Measurements from ENCODE around the gene CRIP2. TPM values are rescaled to one million over a fixed set of nuclear protein-coding genes. Genes with fewer than 3 reads are reported as not detected.
A peak's percentile ranks its signal among the peaks of the same experiment; 100 is the strongest.

CRIP2 gene
- total and polyA plus RNA-seq, 7 experiments from 2014 or later, result 0.65 to 180 (median 21.1) TPM

GRCh38 chr14:105450864-105451720, 23.5 kb upstream of the CRIP2 start:
- no peaks in the 10 kb centered on the region for H3K27me3 Mint-ChIP-seq
- peak overlapping the region in 1 of 9 donors; percentile 43 for H3K27ac Mint-ChIP-seq
- no peak overlapping the region for H3K4me3 Mint-ChIP-seq
- no peak overlapping the region for H3K4me3 ChIP-seq (ENCODE audit: low read length)
- DNase-seq (no peak), ATAC-seq (no peak)
- peaks cover 0 to 3% (median 0%) of the 10 kb centered on the region in 7 donors for H3K4me1 Mint-ChIP-seq
- H3K36me3 Mint-ChIP-seq, result peaks cover 0 to 15% (median 3%) of the 10 kb centered on the region in 5 donors
- no peaks in the 10 kb centered on the region for H3K27me3 ChIP-seq (ENCODE audit: control insufficient read depth in 2 of 2, insufficient read depth in 2 of 2, low read length in 2 of 2)
- ChIA-PET POLR2A (no interaction called here), CTCF (interaction anchor here (1.7 kb wide), 1 partner anchor 39 kb away, joined by 11 read pairs; no protein-coding TSS in a partner anchor)
- intact Hi-C loops (cut with micrococcal nuclease), result no loop called here
- no peaks in the 10 kb centered on the region for H3K9me3 ChIP-seq (ENCODE audit: control insufficient read depth in 2 of 3, low read length in 3 of 3)
- H3K9me3 Mint-ChIP-seq, result no peaks in the 10 kb centered on the region
- H3K36me3 ChIP-seq (ENCODE audit: control insufficient read depth in 2 of 3, insufficient read depth in 3 of 3, low read length in 3 of 3), result peaks cover 0 to 66% (median 0%) of the 10 kb centered on the region in 3 experiments
- H3K4me1 ChIP-seq (ENCODE audit: control insufficient read depth in 2 of 2, insufficient read depth in 2 of 2, low read length in 2 of 2), result no peaks in the 10 kb centered on the region
- no peak overlapping the region for H3K27ac ChIP-seq (ENCODE audit: low read depth, low read length)

GRCh38 chr14:105452963-105453362, 21.7 kb upstream of the CRIP2 start:
- no peak for ATAC-seq

GRCh38 chr14:105453847-105454246, 20.8 kb upstream of the CRIP2 start:
- POLR2A ChIA-PET, result no interaction called here
- H3K36me3 ChIP-seq (ENCODE audit: control insufficient read depth in 2 of 3, insufficient read depth in 3 of 3, low read length in 3 of 3), result peaks cover 0 to 80% (median 0%) of the 10 kb centered on the region in 3 experiments
- no peaks in the 10 kb centered on the region for H3K27me3 ChIP-seq (ENCODE audit: control insufficient read depth in 2 of 2, insufficient read depth in 2 of 2, low read length in 2 of 2)
- H3K4me1 ChIP-seq (ENCODE audit: control insufficient read depth in 2 of 2, insufficient read depth in 2 of 2, low read length in 2 of 2), result no peaks in the 10 kb centered on the region
- no peaks in the 10 kb centered on the region for H3K27me3 Mint-ChIP-seq
- CTCF ChIA-PET, result interaction anchor here (1.6 kb wide), 1 partner anchor 20 kb away, joined by 4 read pairs; no protein-coding TSS in a partner anchor
- H3K4me1 Mint-ChIP-seq, result peaks cover 0 to 3% (median 0%) of the 10 kb centered on the region in 7 donors
- H3K4me3 Mint-ChIP-seq, result no peak overlapping the region
- no peak overlapping the region for H3K4me3 ChIP-seq (ENCODE audit: low read length)
- H3K36me3 Mint-ChIP-seq, result peaks cover 0 to 15% (median 3%) of the 10 kb centered on the region in 5 donors
- H3K27ac Mint-ChIP-seq, result no peak overlapping the region
- intact Hi-C loops (cut with micrococcal nuclease), result no loop called here
- H3K27ac ChIP-seq (ENCODE audit: low read depth, low read length), result no peak overlapping the region
- DNase-seq (no peak), ATAC-seq (no peak)
- H3K9me3 Mint-ChIP-seq, result no peaks in the 10 kb centered on the region
- H3K9me3 ChIP-seq (ENCODE audit: control insufficient read depth in 2 of 3, low read length in 3 of 3), result no peaks in the 10 kb centered on the region

More at GRCh38 chr14:105452963-105453362, 21.7 kb upstream of the CRIP2 start:
- intact Hi-C loops (cut with micrococcal nuclease), result no loop called here
- DNase-seq, result no peak
- Mint-ChIP-seq H3K36me3 (peaks cover 0 to 15% (median 3%) of the 10 kb centered on the region in 5 donors), H3K27ac (no peak overlapping the region), H3K4me3 (no peak overlapping the region), H3K27me3 (no peaks in the 10 kb centered on the region), H3K9me3 (no peaks in the 10 kb centered on the region), H3K4me1 (peaks cover 0 to 3% (median 0%) of the 10 kb centered on the region in 7 donors)
- no peaks in the 10 kb centered on the region for H3K9me3 ChIP-seq (ENCODE audit: control insufficient read depth in 2 of 3, low read length in 3 of 3)
- ChIA-PET CTCF (interaction anchor here (0.9 to 1.6 kb wide), 2 partner anchors 19 to 37 kb away, joined by 3 to 4 read pairs; no protein-coding TSS in a partner anchor), POLR2A (no interaction called here)
- no peaks in the 10 kb centered on the region for H3K4me1 ChIP-seq (ENCODE audit: control insufficient read depth in 2 of 2, insufficient read depth in 2 of 2, low read length in 2 of 2)
- H3K27me3 ChIP-seq (ENCODE audit: control insufficient read depth in 2 of 2, insufficient read depth in 2 of 2, low read length in 2 of 2), result no peaks in the 10 kb centered on the region
- H3K36me3 ChIP-seq (ENCODE audit: control insufficient read depth in 2 of 3, insufficient read depth in 3 of 3, low read length in 3 of 3), result peaks cover 0 to 76% (median 0%) of the 10 kb centered on the region in 3 experiments
- no peak overlapping the region for H3K4me3 ChIP-seq (ENCODE audit: low read length)
- no peak overlapping the region for H3K27ac ChIP-seq (ENCODE audit: low read depth, low read length)

DNA sequence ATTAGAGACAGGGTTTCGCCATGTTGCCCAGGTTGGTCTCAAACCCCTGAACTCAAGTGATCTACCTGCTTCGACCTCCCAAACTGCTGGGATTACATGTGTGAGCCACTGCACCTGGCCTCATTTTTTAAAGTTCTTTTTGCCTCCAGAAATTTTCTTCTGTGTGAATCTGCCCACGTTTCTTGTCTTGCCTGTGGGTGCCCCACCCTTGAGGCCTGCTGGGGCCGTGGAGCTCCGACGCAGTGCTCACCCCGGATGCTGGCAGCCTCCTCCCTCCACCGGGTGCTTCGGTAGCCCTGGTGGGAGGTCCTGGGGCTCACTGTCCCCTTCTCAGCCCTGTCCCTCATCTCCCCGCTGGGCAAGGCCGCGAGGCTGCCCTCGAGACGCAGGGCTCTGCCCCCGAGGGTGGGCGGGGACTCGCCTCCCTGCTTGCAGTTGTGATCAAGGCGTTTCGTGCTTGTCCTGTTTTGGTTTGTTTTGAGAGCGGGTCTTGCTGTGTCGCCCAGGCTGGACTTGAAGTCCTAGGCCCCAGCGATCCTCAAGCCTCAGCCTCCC, 19.5 kb upstream of the CRIP2 start:
- no peak overlapping the region for H3K4me3 ChIP-seq (ENCODE audit: low read length)
- Mint-ChIP-seq H3K4me1 (peaks cover 0 to 3% (median 0%) of the 10 kb centered on the region in 7 donors), H3K27me3 (no peaks in the 10 kb centered on the region), H3K27ac (no peak overlapping the region), H3K36me3 (peaks cover 0 to 15% (median 3%) of the 10 kb centered on the region in 5 donors), H3K9me3 (no peaks in the 10 kb centered on the region), H3K4me3 (no peak overlapping the region)
- no peaks in the 10 kb centered on the region for H3K9me3 ChIP-seq (ENCODE audit: control insufficient read depth in 2 of 3, low read length in 3 of 3)
- H3K4me1 ChIP-seq (ENCODE audit: control insufficient read depth in 2 of 2, insufficient read depth in 2 of 2, low read length in 2 of 2), result no peaks in the 10 kb centered on the region
- POLR2A ChIA-PET, result no interaction called here
- no peak overlapping the region for H3K27ac ChIP-seq (ENCODE audit: low read depth, low read length)
- H3K36me3 ChIP-seq (ENCODE audit: control insufficient read depth in 2 of 3, insufficient read depth in 3 of 3, low read length in 3 of 3), result peaks cover 0 to 74% (median 0%) of the 10 kb centered on the region in 3 experiments
- CTCF ChIA-PET, result interaction anchor here (0.6 kb wide), 1 partner anchor 166 kb away, joined by 5 read pairs; no protein-coding TSS in a partner anchor
- intact Hi-C loops (cut with micrococcal nuclease), result no loop called here
- DNase-seq (no peak), ATAC-seq (no peak)
- no peaks in the 10 kb centered on the region for H3K27me3 ChIP-seq (ENCODE audit: control insufficient read depth in 2 of 2, insufficient read depth in 2 of 2, low read length in 2 of 2)

- H3K27me3 Mint-ChIP-seq, result no peaks in the 10 kb centered on the region
- Histone ChIP-seq H3K4me3 (ENCODE audit: low read length) (no peak overlapping the region), H3K27ac (ENCODE audit: low read depth, low read length) (no peak overlapping the region), H3K4me1 (ENCODE audit: control insufficient read depth in 2 of 2, insufficient read depth in 2 of 2, low read length in 2 of 2) (no peaks in the 10 kb centered on the region), H3K27me3 (ENCODE audit: control insufficient read depth in 2 of 2, insufficient read depth in 2 of 2, low read length in 2 of 2) (no peaks in the 10 kb centered on the region), H3K36me3 (ENCODE audit: control insufficient read depth in 2 of 3, insufficient read depth in 3 of 3, low read length in 3 of 3) (peaks cover 0 to 74% (median 0%) of the 10 kb centered on the region in 3 experiments), H3K9me3 (ENCODE audit: control insufficient read depth in 2 of 3, low read length in 3 of 3) (no peaks in the 10 kb centered on the region)
- CTCF ChIA-PET, result interaction anchor here (0.5 to 2.1 kb wide), 3 partner anchors 17 to 34 kb away, joined by 3 to 10 read pairs (median 3); no protein-coding TSS in a partner anchor
- peaks cover 0 to 3% (median 0%) of the 10 kb centered on the region in 7 donors for H3K4me1 Mint-ChIP-seq
- POLR2A ChIA-PET, result interaction anchor here (0.9 kb wide), 1 partner anchor 11 kb away, joined by 3 read pairs; no protein-coding TSS in a partner anchor
- ATAC-seq (no peak), DNase-seq (no peak)
- H3K4me3 Mint-ChIP-seq, result no peak overlapping the region
- peaks cover 0 to 15% (median 3%) of the 10 kb centered on the region in 5 donors for H3K36me3 Mint-ChIP-seq
- intact Hi-C loops (cut with micrococcal nuclease), result no loop called here
- H3K9me3 Mint-ChIP-seq, result no peaks in the 10 kb centered on the region
- H3K27ac Mint-ChIP-seq, result no peak overlapping the region
These were observed 18.6 kb upstream of the CRIP2 start for GRCh38 chr14:105455766-105456660.

All from naive thymus-derived CD4-positive, alpha-beta T cell (primary cell).